GM11168 (cell line): ENCODE data around the gene PPP2R1A.

Source experiments
- in situ Hi-C: fragments of 300-500 bp; cut with MboI; formaldehyde crosslinking; loops from one replicate; pipeline ENCODE4 v1.12.0; 2022; ENCODE audit warnings: low sequenced_read_pairs; ENCODE audit not compliant: unreplicated experiment

PPP2R1A gene

GRCh38 chr19:52189735-52190486 is at the start of gene PPP2R1A:
TSS of gene PPP2R1A (plus strand) at chr19:52190052. CDS start at chr19:52190097, 45 bp downstream.
- in situ Hi-C loops = no loop called here

GRCh38 chr19:52141203-52141602 is 48.6 kb upstream of the PPP2R1A start:
- in situ Hi-C loops = no loop called here

GRCh38 chr19:52142001-52142595 is 47.8 kb upstream of the PPP2R1A start:
- in situ Hi-C loops = no loop called here

DNA sequence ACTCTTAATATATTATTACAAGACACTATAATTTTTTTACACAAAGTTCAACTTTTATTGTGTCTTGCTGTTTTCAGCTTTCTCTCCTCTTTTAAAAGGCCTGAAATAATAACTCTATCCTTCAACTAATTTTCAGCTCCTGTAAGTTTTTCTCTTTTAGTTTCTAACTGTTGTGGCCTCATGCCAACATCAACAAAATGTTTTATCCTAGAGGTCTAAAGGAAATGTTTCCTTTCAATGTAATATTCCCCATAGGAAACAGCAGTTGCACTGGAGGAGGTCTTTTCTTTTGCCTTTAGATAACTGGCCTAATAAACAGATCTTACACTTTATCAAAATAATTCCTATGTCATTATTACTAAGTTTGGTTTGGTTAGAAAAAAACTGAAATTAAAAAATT is 41.6 kb upstream of the PPP2R1A start:
- in situ Hi-C loops = no loop called here

DNA sequence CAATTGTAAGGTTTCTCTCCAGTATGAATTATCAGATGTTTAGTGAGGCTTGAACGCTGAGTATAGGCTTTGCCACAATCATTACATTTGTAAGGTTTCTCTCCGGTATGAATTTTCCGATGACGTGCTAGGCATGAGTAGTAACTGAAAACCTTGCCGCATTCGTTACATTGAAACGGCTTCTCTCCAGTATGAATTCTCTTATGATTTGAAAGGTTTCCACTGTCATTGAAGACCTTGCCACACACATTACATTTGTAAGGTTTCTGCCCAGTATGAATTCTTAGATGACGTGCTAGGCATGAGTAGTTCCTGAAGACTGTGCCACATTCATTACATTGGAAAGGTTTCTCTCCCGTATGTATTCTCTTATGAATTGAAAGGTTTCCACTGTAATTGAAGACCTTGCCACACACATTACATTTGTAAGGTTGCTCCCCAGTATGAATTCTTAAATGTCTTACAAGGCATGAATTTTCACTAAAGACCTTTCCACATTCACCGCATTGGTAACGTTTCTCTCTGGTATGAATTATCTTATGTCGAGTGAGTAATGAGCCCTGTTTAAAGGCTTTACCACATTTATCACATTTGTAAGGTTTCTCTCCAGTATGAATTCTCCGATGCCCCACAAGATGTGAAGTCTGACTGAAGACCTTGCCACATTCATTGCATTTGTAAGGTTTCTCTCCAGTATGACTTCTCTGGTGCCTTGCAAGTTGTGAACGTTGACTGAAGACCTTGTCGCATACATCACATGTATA is 34.1 kb upstream of the PPP2R1A start:
- in situ Hi-C loops = no loop called here

GRCh38 chr19:52170304-52170703 is 19.5 kb upstream of the PPP2R1A start:
- in situ Hi-C loops = no loop called here

DNA sequence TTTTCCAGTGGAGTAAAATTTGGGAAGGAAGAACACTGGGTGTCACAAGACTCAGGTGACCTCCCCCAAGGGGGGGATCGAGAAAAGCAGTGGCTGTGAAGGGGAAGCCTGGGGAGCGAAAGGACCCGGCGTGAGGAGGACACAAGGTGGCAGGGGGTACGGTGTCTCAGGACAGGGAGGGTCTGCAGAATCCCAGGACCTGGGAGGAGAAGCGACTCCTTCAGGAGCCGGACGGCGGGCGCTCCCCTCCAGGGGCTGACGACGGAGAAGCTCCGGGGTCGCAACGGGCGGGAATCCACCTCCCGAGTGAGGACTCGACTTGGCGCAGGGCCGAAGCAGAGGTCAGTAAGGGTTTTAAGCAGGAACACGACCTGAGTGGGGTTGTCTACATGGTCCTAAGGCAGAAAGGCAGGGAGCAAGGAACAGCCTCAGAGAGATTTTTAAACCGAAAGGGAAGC is 19.0 kb upstream of the PPP2R1A start:
- in situ Hi-C loops = no loop called here

- in situ Hi-C loops = no loop called here
These were observed 18.3 kb upstream of the PPP2R1A start, which contains the start of gene ZNF836 for GRCh38 chr19:52171321-52172169. TSS of gene ZNF836 (minus strand) at chr19:52171621. CDS start at chr19:52168072, 3,549 bp downstream.

GRCh38 chr19:52172347-52172746 is 17.5 kb upstream of the PPP2R1A start:
- in situ Hi-C loops = no loop called here

- in situ Hi-C loops = no loop called here
These were observed 13.3 kb upstream of the PPP2R1A start for GRCh38 chr19:52176574-52176973.

DNA sequence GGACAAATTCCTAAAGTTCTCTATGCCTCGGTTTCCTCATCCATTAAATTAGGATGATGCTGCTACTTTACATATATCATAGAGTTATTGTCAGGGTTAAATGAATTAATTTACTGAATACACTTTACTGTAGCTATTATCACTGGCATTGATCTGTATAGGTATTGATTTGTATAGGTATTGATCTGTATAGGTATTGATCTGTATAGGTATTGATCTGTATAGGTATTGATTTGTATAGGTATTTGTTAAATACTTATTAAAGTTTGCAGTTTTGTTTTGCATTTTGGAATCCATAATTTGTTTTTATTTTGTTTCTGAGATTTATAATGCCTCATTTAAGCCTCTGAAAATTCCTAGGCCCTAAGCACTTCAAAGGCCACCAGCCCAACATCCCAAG is 2.4 kb upstream of the PPP2R1A start:
- in situ Hi-C loops = no loop called here

DNA sequence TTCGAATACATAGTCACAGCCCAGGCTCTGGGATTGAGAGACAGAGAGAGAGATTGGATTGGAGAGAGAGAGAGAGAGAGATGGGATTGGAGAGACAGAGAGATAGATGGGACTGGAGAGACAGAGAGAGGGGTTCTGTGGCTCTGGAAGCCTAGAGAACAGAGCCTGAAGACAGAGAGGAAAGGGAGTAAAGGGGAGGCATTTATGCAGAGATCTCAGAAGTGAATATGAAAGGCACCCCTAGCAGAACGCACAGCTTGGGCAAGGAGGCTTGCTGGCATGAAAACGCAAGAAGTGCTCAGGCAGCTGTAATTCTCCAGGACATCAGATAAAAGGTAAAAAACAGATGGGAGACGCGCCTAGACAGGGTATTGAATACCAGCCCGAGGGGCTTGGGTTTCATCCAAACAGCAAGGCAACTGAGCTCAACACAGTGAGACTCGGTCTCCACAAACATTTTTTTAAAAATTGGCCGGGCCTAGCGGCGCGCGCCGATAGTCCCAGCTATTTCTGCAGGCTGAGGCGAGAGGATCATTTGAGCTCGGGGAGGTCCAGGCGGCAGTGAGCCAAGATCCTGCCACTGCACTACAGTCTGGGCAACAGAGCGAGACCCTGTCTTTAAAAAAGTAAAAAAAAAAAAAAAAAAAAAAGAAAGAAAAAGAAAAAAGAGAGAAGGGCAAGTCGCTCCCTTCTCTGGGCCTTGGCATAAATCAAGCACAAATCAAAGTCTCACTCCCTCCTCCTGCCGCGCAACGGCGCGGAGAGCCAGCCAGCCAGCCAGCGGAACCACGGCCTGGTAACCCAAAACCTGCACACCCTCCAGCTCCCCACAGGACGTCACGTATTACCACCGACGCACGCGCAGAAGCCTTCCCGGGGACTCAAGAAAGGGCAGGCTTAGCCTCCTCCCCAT is 774 bp upstream of the PPP2R1A start:
- in situ Hi-C loops = no loop called here

GRCh38 chr19:52190487-52191293 is 838 bp downstream of the PPP2R1A start:
- in situ Hi-C loops = no loop called here

DNA sequence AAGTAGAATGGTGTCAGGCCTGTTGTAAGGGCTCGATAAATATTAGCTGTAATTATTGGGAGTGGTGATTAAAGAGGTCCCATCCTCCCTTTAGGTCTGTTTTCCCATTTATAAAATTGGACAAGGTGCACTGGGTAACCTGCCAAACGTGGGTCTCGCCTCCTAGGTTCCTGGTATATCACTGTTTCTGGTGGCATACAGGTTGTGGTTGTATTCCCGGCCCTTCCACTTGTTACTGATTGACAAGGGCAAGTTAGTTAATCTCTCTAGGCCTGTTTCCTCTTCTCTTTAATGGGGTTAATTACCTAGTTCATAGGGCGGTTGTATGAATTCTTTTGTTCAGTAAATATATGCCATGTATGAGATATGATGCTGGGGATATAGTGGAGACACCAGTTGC is 1.5 kb downstream of the PPP2R1A start:
- in situ Hi-C loops = no loop called here

GRCh38 chr19:52191951-52192350 is 2.1 kb downstream of the PPP2R1A start:
- in situ Hi-C loops = no loop called here

GRCh38 chr19:52196256-52196967 is 6.6 kb downstream of the PPP2R1A start:
- in situ Hi-C loops = no loop called here

GRCh38 chr19:52197964-52198363 is 8.1 kb downstream of the PPP2R1A start:
- in situ Hi-C loops = no loop called here

DNA sequence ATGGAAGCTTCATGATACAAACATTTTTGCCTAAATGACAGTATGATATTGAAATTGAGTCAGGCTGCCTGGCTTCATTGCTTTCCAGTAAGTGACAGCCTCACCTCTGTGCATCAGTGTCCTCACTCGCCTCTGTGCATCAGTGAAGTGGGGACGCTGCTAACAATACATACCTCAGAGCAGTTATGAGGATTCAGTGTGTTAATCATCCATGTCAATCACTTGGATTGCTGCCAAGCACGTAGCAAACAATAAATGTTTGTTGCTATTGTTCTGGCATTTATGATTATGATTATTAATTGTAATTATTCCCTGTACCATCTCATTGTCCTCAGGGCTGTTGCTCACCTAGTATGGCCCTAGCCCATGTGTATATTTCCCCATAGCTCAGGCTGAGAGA is 8.8 kb downstream of the PPP2R1A start:
- in situ Hi-C loops = no loop called here
